GM15510 (cell line): ENCODE measurements around the gene NACC2.

Experiments used
- POLR2A ChIP-seq: IDR thresholded peaks from 3 replicates; pipeline ENCODE4 v1.6.1; 2011; ENCODE audit warnings: borderline replicate concordance; ENCODE audit not compliant: insufficient read length; ENCODE audit errors: extremely low read depth

Gene NACC2

DNA sequence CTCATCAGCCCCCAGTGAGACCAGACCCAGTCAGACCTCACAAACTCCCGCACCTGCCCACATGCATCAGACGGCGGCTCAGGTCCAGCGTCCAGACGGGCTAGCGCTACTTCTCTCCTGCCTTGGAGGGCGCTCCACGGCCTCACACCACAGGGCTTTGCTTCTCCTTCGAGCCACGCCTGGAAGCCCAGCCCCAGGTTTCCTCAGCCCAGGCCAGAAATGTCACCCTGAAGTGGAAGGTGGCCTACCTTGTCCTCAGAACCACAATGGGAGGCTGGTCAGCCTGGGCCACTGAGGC, 2.8 kb downstream of the NACC2 start:
- no peak for TF ChIP-seq POLR2A

DNA sequence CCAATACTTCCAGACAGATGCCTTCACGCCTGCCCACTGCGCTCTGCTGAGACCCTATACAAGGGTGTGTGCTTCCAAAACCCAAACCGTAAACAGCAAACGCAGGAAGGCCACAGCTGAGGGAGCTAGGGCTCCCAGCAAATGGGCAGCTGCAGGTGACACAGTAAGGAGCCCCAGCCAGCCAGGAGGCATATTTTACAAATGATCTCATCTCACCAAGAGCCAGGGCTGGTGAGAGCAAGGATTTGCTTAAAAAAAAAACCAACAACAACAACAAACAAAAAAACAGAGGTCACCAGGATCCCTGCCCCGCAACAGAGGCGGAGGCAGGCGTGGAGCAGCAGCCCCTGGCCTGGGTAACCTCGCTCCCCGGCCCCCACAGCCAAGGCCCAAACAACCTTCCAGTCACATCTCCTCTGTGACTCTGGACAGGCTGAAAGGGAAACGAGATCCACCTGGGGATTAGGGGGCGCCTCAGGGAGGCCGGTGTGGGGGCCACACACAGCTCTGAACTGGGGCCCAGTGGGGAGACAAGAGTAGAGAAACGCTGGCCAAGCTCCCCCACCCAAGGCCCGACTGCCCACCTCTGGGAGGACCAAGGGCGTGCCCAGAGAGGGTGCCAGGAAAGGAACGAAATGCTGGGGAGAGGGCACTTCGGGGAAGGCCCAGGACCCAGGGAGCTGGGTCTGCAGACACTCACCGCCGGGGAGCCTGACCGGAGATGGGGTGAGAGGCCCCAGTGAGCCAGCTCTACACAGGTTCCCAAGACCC, 3.3 kb downstream of the NACC2 start:
- TF ChIP-seq POLR2A: no peak

- no peak for TF ChIP-seq POLR2A
Observed at GRCh38 chr9:136090768-136091581, 4.1 kb downstream of the NACC2 start.

- no peak for TF ChIP-seq POLR2A
Observed at GRCh38 chr9:136090056-136090735, 4.9 kb downstream of the NACC2 start.

GRCh38 chr9:136089697-136090045, 5.4 kb downstream of the NACC2 start:
- TF ChIP-seq POLR2A: no peak

DNA sequence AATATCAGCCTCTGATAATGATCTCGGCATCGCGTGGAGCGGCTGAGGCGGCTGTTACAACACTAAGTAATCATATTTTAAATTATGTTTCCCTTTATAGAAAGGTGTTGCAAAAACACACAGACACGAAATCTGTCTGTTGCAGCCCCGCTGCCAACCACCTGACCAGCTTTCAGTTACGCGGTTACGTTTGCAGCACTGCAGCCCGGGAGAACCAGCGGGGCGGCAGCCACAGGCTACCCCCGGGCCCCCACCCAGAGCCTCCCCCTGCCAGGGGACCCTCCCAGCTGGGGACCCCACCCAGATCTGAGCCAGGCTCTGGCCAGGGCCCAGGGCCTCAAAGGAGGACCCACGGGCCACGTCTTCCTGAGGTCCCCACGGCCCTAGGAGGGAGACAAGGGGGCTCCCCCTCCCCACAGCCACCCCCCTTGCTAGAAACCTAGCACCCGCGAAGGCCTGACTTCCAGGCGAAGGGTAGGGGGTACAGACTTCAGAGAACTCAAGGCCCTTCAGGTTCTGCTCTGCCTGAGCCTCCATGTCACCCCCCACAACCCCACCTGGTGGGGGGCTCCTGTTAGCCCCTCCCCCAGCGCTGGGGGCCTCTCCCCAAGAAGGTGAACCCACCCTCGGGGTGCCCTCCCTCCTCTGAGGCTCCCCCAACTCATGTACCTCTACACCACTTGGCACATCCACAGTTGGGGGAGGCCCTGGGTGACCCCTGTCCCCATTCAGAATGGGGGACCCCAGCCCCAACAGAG, 6.0 kb downstream of the NACC2 start:
- TF ChIP-seq POLR2A: no peak

DNA sequence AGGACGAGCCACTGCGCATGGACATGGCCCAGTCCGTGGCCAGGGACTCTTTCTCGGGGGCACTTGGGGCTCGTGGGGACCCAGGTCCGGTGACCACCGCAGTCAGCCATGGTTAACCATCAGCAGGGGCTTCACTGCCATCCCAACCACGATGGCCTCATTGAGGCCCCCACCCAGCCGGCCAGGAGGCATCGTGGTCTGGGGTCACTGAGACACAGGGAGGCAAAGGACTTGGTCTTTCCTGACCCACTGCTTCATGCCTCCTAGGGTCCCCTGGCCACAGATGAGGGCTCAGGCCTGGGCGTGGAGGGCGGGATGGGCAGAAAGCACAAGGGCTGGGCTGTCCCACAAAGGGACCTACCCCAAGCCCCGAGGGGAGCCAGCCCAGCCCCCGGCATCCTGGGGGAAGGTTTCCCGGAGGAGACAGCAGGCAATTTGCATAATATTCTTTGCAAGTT, 6.6 kb downstream of the NACC2 start:
- no peak for TF ChIP-seq POLR2A

- no peak for TF ChIP-seq POLR2A
Observed at GRCh38 chr9:136087741-136088480, 7.2 kb downstream of the NACC2 start.

- no peak for TF ChIP-seq POLR2A
Observed at GRCh38 chr9:136086951-136087740, 7.9 kb downstream of the NACC2 start.

- TF ChIP-seq POLR2A: no peak
Observed at GRCh38 chr9:136086213-136086881, 8.7 kb downstream of the NACC2 start.

DNA sequence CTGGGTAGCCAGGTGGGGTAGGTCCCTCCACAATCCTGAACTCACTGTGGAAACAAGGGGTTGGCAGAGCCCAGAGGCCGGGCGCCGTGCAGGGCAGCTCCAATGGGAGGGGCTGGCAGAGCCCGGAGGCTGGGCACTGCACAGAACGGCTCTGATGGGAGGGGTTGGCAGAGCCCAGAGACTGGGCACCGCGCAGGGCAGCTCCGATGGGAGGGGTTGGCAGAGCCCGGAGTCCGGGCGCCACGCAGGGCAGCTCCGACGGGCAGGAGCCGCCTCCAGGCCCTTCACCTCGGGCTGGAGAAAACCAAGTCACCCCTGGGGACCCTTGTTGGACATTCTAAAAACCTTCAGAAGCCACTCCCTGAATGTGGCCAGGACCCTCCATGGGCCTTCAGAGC, 9.3 kb downstream of the NACC2 start:
- TF ChIP-seq POLR2A: no peak

DNA sequence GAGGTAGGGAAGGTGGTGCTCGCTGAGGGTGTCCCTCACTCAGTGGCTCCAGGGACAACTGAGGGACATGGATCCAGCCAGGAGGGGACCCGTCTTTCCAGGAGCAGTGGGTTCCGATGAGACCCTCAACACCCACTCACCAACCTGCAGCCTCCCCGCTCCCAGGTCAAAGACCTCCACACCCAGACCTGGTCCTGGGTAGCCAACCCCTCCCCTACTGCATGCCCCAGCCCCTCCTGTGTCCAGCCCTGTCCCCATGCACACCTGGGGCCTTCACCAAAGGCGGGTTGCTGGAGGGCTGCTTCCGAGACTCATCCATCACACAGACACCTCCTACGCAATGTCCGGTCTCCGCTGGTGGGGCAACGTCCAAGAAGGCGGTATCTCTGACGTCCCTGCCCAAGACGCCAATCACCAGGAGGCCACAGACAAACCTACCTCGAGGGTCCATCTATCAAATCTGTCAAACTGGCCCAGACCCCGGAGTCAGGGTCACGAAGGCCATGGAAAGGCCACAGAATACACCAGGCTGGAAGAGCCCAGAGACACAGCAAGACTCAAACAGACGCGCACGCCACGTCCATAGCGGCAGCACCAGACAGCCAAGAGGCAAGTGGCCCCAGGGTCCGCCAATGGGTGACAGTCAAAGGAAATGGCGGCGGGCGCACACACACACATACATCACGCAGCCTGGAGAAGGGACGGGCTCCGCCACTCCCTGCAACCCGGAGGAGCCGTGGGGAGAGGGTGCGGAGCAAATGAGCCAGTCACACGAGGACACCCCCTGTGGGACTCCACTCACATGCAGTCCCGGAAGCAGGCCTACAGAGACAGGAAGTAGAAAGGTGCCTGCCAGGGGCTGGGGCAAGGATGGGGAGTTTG, 10.8 kb downstream of the NACC2 start:
- no peak for TF ChIP-seq POLR2A
